ENCODE results near the gene CFAP300. TPM values are rescaled to one million over a fixed set of nuclear protein-coding genes. Genes with fewer than 3 reads are reported as not detected.

Gene CFAP300
- total RNA-seq, 4 donors from 2014 or later: 0.31 to 2.9 (median 1.6) TPM

DNA sequence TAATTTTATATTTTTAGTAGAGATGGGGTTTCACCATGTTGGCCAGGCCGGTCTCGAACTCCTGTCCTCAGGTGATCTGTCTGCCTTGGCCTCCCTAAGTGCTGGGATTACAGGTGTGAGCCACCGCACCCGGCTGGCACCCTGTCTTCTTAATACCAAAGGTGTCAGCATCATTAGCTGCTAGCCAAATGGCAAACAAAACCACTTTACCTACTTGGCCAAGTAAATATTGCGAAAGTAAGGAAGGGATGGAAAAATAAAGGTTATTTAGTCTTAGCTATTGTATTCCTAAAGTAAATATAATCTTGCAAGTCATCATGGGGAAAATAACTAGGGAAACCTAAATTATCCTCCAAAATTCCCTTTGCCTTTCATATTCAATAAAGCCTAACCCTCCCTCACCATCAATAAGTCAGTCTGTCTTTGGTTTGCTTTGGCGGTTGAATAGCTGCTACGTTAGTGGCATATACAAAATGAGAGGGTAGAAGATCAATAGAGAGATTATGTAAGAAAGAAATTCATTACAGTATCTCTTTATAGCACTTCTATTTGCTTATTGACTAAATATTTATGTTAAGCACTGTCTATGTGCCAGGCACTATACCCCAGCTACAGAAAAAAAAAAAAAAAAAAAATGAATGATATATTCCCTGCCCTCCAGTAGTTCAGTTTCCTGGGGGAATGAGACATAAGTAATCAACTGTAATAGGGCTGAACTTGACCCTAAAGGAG, 40.2 kb upstream of the CFAP300 start:
- WGBS, 2 donors: 77 to 79% methylated on average over 7 of the region's 7 CpGs
- no peak for TF ChIP-seq POLR2A (IDR thresholded peaks at IDR 0.05)
- intact Hi-C loops (cut with DNase I): no loop called here
- H3K36me3 ChIP-seq: no peaks in the 10 kb centered on the region
- H3K27ac ChIP-seq: peak overlapping the region in 3 of 4 donors; percentile 31 to 42 (median 40)
- peaks cover 0 to 28% (median 15%) of the 10 kb centered on the region in 3 donors for H3K4me1 ChIP-seq
- H3K4me3 ChIP-seq: no peak overlapping the region
- H3K27me3 ChIP-seq: peaks cover 0 to under 1% (median 0%) of the 10 kb centered on the region in 4 donors
- no peaks in the 10 kb centered on the region for H3K9me3 ChIP-seq
- DNase-seq: no peak

DNA sequence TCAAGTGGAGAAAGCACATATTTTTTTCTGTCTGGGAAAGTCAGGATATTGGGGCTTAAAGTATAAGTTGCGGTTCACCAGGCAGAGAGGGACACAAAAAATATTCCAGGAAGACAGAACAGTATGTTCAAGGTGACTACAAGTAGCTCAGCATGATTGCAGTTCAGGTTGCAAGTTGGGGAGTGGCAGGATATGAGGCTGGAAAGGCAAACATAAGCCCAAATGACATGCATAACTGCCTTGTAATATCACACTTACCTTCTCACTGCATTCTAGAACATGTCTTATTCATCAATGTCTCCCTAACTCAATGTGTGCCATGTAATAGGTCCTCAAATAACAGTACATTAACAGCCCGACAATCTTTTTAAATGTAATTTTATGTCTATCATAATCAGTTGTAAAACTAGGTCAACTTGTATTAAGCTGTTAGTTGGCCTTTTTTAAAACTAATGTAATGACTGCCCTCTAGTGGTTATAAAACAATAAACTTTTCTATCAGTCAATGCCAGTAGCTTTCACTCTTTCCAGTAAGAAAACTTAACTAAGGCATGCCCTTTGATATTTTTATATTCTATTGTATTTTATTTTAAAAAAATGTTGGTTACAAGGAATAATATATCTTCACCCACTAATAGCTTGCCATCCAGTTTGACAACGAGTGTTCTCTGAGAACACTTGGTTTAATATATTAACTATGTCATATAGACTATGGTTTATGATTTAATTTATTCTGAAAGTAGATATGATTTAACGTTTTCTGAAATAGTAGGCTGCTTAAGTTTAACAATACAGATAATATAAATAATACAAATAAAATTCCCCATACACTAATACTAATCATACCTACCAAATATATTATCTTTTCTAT, 39.4 kb upstream of the CFAP300 start:
- intact Hi-C loops (cut with DNase I): no loop called here
- 22 to 24% methylated on average over 4 of the region's 4 CpGs for WGBS, 2 donors
- no peaks in the 10 kb centered on the region for H3K9me3 ChIP-seq

DNA sequence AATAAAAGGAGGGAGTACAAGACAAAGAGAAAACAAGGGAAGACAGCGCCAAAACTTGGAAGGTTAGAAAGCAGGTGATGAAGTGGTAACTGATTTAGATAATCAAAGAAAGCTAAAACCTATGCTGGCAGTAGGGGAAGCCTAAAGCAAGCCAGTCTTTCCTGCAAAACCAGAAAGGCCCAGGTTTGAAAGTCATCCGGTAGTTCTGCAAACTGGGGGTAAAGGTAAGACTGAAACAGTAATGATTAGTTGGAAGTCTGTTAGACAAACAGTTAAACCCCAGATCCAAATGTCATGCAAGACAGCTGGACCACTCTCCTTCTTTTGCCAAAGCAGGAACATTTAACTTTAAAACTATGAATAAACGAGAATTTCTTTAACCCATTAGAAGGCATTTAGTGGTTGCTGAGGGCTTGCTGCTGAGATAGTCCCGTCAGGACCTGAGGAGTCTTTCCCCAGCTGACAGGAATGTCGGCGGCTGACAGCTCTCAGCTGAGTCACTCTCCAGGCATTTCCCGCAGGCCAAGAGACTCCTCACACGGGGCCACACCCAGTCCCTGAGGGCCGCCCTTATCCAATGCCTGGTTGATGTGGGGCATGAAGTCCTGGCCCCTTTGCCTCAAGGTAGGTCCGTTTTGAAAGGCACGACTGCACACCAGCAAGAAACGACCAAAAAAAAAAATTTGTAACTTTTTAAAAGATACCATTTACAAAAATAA, 36.3 kb upstream of the CFAP300 start:
- H3K4me3 ChIP-seq: peak overlapping the region in 1 of 4 donors; percentile 4
- peak overlapping the region in 2 of 4 donors; percentile 16 to 18 for H3K27ac ChIP-seq
- DNase-seq: no peak
- H3K36me3 ChIP-seq: no peaks in the 10 kb centered on the region
- peaks cover 0 to 28% (median 15%) of the 10 kb centered on the region in 3 donors for H3K4me1 ChIP-seq
- intact Hi-C loops (cut with DNase I): loop anchor here (10.0 kb wide), 1 partner anchor 146 kb away; no protein-coding TSS in a partner anchor
- H3K9me3 ChIP-seq: no peaks in the 10 kb centered on the region
- peaks cover 0 to 4% (median 0%) of the 10 kb centered on the region in 4 donors for H3K27me3 ChIP-seq
- TF ChIP-seq POLR2A (IDR thresholded peaks at IDR 0.05): no peak
- TF ChIP-seq, protein P1, sequence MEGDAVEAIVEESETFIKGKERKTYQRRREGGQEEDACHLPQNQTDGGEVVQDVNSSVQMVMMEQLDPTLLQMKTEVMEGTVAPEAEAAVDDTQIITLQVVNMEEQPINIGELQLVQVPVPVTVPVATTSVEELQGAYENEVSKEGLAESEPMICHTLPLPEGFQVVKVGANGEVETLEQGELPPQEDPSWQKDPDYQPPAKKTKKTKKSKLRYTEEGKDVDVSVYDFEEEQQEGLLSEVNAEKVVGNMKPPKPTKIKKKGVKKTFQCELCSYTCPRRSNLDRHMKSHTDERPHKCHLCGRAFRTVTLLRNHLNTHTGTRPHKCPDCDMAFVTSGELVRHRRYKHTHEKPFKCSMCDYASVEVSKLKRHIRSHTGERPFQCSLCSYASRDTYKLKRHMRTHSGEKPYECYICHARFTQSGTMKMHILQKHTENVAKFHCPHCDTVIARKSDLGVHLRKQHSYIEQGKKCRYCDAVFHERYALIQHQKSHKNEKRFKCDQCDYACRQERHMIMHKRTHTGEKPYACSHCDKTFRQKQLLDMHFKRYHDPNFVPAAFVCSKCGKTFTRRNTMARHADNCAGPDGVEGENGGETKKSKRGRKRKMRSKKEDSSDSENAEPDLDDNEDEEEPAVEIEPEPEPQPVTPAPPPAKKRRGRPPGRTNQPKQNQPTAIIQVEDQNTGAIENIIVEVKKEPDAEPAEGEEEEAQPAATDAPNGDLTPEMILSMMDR (IDR thresholded peaks at IDR 0.05): no peak
- WGBS, 2 donors: 12 to 13% methylated on average over 9 to 12 of the region's 12 CpGs

More for the DNA sequence above, 39.4 kb upstream of the CFAP300 start:
- H3K36me3 ChIP-seq: no peaks in the 10 kb centered on the region
- peaks cover 0 to 4% (median 0%) of the 10 kb centered on the region in 4 donors for H3K27me3 ChIP-seq
- peak overlapping the region in 3 of 4 donors; percentile 31 to 42 (median 40) for H3K27ac ChIP-seq
- no peak for DNase-seq
- TF ChIP-seq, protein P1 (IDR thresholded peaks at IDR 0.05): peak in 5 of 6 experiments; percentile 51 to 72 (median 58)
- TF ChIP-seq POLR2A (IDR thresholded peaks at IDR 0.05): no peak
- H3K4me1 ChIP-seq: peaks cover 0 to 28% (median 15%) of the 10 kb centered on the region in 3 donors
- H3K4me3 ChIP-seq: no peak overlapping the region

DNA sequence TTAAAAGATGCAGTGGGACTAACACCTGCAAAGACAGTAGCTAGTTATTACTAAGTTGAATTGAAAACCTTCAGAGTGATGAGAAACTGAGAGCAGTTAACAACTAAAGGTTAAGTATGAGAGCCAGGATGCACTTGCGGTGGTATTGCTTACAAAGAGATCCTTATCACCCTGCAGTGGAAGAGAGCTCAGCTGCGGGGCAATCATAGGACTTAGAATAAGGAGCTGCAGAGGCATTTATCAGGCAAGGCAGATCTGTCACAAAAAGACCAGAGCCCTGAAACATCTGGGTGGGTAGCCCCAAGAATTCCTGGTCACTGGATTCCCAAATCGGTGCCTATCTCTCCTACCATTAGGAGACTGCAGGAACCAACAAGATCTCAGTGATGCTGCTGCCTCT, 34.3 kb upstream of the CFAP300 start:
- peaks cover 0 to 22% (median 15%) of the 10 kb centered on the region in 3 donors for H3K4me1 ChIP-seq
- H3K9me3 ChIP-seq: no peaks in the 10 kb centered on the region
- intact Hi-C loops (cut with DNase I): loop anchor here (10.0 kb wide), 1 partner anchor 148 kb away; no protein-coding TSS in a partner anchor
- no peak for TF ChIP-seq POLR2A (IDR thresholded peaks at IDR 0.05)
- H3K36me3 ChIP-seq: no peaks in the 10 kb centered on the region
- H3K27ac ChIP-seq: no peak overlapping the region
- H3K27me3 ChIP-seq: peaks cover 0 to 4% (median 0%) of the 10 kb centered on the region in 4 donors
- H3K4me3 ChIP-seq: no peak overlapping the region
- WGBS, 2 donors: 71 to 87% methylated on average over 2 to 3 of the region's 3 CpGs
- DNase-seq: no peak

DNA sequence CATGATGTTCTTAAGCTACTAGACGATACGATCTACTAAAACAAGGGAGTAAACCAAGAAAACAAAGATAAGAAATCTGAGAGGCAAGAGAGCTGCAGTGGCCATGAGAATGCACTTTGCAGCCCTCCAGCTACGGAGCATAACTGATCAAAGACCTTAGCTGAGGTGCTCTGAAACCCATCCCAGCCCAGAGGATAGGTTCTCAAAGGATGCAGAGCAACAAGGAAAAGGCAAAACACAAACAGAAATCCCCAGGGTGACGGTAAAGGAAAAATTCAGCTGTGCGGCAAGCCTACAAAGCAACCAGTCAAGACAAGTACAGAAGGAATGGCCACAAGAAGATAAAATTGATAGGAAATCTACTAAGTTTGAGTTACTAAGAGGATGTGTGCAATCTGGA, 32.5 kb upstream of the CFAP300 start:
- no peak overlapping the region for H3K27ac ChIP-seq

More for the DNA sequence above, 32.5 kb upstream of the CFAP300 start:
- H3K9me3 ChIP-seq: no peaks in the 10 kb centered on the region
- no peak overlapping the region for H3K4me3 ChIP-seq
- intact Hi-C loops (cut with DNase I): loop anchor here (10.0 kb wide), 1 partner anchor 150 kb away; no protein-coding TSS in a partner anchor
- DNase-seq: no peak
- H3K36me3 ChIP-seq: no peaks in the 10 kb centered on the region
- peaks cover 0 to 20% (median 15%) of the 10 kb centered on the region in 3 donors for H3K4me1 ChIP-seq
- no peak for TF ChIP-seq POLR2A (IDR thresholded peaks at IDR 0.05)
- TF ChIP-seq, protein P1 (IDR thresholded peaks at IDR 0.05): no peak
- H3K27me3 ChIP-seq: peaks cover 0 to 4% (median 0%) of the 10 kb centered on the region in 4 donors
- WGBS, 2 donors: 72 to 86% methylated on average over 5 of the region's 5 CpGs

All from esophagus squamous epithelium (tissue), 5 donors.